ENCODE results near the gene SLC6A18. TPM values are rescaled to one million over a fixed set of nuclear protein-coding genes. Genes with fewer than 3 reads are reported as not detected.

Gene SLC6A18
- total and polyA plus RNA-seq, 2 of the 4 experiments (the other 2 are of a cell fraction): not detected

DNA sequence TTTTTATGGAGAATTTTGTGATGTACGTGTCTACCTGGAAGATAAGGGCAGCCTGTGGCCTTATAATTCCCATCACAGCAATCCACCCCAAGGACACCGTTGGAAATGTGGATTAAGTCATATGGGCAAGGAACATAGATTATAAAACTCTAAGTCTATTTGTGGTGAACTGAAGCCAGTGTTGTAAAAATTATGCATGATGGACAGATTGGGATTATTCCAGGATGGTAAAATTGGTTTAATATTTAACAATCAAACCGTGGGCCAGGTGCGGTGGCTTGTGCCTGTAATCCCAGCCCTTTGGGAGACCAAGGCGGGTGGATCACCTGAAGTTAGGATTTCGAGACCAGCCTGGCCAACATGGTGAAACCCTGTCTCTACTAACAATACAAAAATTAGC, 36.7 kb upstream of the SLC6A18 start:
- H4K8ac ChIP-seq (ENCODE audit: low read depth in 2 of 2, low read length in 2 of 2): no peak overlapping the region
- peaks cover 26% of the 10 kb centered on the region; the same call in 1 of the 2 replicates for H3K27me3 ChIP-seq (ENCODE audit: control insufficient read depth, insufficient read depth, low read length)
- H3K9me3 ChIP-seq (ENCODE audit: control insufficient read depth, insufficient read depth, low read length): no peaks in the 10 kb centered on the region
- CTCF ChIA-PET: no interaction called here
- H3K4me2 ChIP-seq (ENCODE audit: low read depth, low read length): no peak overlapping the region
- H3K4me3 ChIP-seq (ENCODE audit: insufficient read depth, low read depth, low read length): no peak overlapping the region
- H3K14ac ChIP-seq (replicated peaks; ENCODE audit: low read depth, low read length): no peak overlapping the region
- POLR2A ChIA-PET (ENCODE audit: unreplicated experiment): no interaction called here
- no peak overlapping the region for H2BK15ac ChIP-seq (ENCODE audit: low read depth, low read length)
- no peak overlapping the region for H3K56ac ChIP-seq (ENCODE audit: extremely low read depth, insufficient read depth, low read length)
- H2AK9ac ChIP-seq (replicated peaks; ENCODE audit: low read depth, low read length, poor library complexity): no peak overlapping the region
- H2AFZ ChIP-seq (replicated peaks; ENCODE audit: low read length, poor library complexity): no peak overlapping the region
- TF ChIP-seq MAFK (IDR thresholded peaks at IDR 0.05; ENCODE audit: low read depth, low read length): no peak
- TF ChIP-seq RAD21 (IDR thresholded peaks at IDR 0.05; ENCODE audit: low read length): no peak
- TF ChIP-seq BHLHE40 (IDR thresholded peaks at IDR 0.05; ENCODE audit: low read depth, low read length): no peak
- no peak for TF ChIP-seq SMC3 (IDR thresholded peaks at IDR 0.05; ENCODE audit: low read depth, low read length)
- TF ChIP-seq NFE2L2 (IDR thresholded peaks at IDR 0.05; ENCODE audit: low read depth, low read length): no peak
- TF ChIP-seq, protein P1, sequence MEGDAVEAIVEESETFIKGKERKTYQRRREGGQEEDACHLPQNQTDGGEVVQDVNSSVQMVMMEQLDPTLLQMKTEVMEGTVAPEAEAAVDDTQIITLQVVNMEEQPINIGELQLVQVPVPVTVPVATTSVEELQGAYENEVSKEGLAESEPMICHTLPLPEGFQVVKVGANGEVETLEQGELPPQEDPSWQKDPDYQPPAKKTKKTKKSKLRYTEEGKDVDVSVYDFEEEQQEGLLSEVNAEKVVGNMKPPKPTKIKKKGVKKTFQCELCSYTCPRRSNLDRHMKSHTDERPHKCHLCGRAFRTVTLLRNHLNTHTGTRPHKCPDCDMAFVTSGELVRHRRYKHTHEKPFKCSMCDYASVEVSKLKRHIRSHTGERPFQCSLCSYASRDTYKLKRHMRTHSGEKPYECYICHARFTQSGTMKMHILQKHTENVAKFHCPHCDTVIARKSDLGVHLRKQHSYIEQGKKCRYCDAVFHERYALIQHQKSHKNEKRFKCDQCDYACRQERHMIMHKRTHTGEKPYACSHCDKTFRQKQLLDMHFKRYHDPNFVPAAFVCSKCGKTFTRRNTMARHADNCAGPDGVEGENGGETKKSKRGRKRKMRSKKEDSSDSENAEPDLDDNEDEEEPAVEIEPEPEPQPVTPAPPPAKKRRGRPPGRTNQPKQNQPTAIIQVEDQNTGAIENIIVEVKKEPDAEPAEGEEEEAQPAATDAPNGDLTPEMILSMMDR (conservative IDR thresholded peaks at IDR 0.05; ENCODE audit: low read depth, low read length): no peak
- TF ChIP-seq CEBPB (IDR thresholded peaks at IDR 0.05; ENCODE audit: low read depth, low read length): no peak
- TF ChIP-seq MAZ (IDR thresholded peaks at IDR 0.05; ENCODE audit: borderline replicate concordance, low read depth, low read length): no peak
- no peak for TF ChIP-seq RCOR1 (IDR thresholded peaks at IDR 0.05; ENCODE audit: insufficient replicate concordance, low read length)
- no peak for TF ChIP-seq POLR2A (IDR thresholded peaks at IDR 0.05; ENCODE audit: low read depth, low read length)
- no peak for TF ChIP-seq MXI1 (IDR thresholded peaks at IDR 0.05; ENCODE audit: borderline replicate concordance, low read depth, low read length)
- TF ChIP-seq CHD1 (IDR thresholded peaks at IDR 0.05; ENCODE audit: low read depth, low read length): no peak
- no peak for TF ChIP-seq FOS (IDR thresholded peaks at IDR 0.05; ENCODE audit: low read depth, low read length)
- TF ChIP-seq, protein P2, sequence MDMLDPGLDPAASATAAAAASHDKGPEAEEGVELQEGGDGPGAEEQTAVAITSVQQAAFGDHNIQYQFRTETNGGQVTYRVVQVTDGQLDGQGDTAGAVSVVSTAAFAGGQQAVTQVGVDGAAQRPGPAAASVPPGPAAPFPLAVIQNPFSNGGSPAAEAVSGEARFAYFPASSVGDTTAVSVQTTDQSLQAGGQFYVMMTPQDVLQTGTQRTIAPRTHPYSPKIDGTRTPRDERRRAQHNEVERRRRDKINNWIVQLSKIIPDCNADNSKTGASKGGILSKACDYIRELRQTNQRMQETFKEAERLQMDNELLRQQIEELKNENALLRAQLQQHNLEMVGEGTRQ (IDR thresholded peaks at IDR 0.05; ENCODE audit: low read depth, low read length): no peak
- no peak for TF ChIP-seq RFX5 (IDR thresholded peaks at IDR 0.05; ENCODE audit: low read depth, low read length)
- TF ChIP-seq, protein P3, sequence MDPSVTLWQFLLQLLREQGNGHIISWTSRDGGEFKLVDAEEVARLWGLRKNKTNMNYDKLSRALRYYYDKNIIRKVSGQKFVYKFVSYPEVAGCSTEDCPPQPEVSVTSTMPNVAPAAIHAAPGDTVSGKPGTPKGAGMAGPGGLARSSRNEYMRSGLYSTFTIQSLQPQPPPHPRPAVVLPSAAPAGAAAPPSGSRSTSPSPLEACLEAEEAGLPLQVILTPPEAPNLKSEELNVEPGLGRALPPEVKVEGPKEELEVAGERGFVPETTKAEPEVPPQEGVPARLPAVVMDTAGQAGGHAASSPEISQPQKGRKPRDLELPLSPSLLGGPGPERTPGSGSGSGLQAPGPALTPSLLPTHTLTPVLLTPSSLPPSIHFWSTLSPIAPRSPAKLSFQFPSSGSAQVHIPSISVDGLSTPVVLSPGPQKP (IDR thresholded peaks at IDR 0.05; ENCODE audit: borderline replicate concordance, low read depth, low read length): no peak
- H2BK120ac ChIP-seq (ENCODE audit: low read depth, low read length): no peak overlapping the region
- no peak overlapping the region for H2BK5ac ChIP-seq (ENCODE audit: low read depth, low read length, poor library complexity, severe bottlenecking)
- H3K79me1 ChIP-seq (ENCODE audit: low read depth in 1 of 2, low read length in 2 of 2): no peaks in the 10 kb centered on the region
- H3K36me3 ChIP-seq (ENCODE audit: control insufficient read depth, insufficient read depth, low read length): no peaks in the 10 kb centered on the region
- H2BK20ac ChIP-seq (ENCODE audit: low read depth, low read length): no peak overlapping the region
- H4K5ac ChIP-seq (ENCODE audit: low read depth, low read length): no peak overlapping the region
- dilution Hi-C loops (cut with HindIII; ENCODE audit: low sequenced_read_pairs, unreplicated experiment) (no loop called here), in situ Hi-C loops (cut with MboI; ENCODE audit: low sequenced_read_pairs) (no loop called here), intact Hi-C loops (cut with micrococcal nuclease) (no loop called here)
- no peak overlapping the region for H3K9ac ChIP-seq (ENCODE audit: low read depth, low read length)
- H3K18ac ChIP-seq (ENCODE audit: low read depth, low read length): no peak overlapping the region
- H3K27ac ChIP-seq (ENCODE audit: insufficient read depth, low read length): no peak overlapping the region
- no CpG with 5 or more reads among the region's 6 CpGs for WGBS, 2 experiments (ENCODE audit: extremely low coverage in 2 of 2, insufficient read length in 1 of 2)
- no peaks in the 10 kb centered on the region for H3K4me1 ChIP-seq (ENCODE audit: control insufficient read depth, insufficient read depth, low read length)
- ATAC-seq (ENCODE audit: low read depth) (no peak), DNase-seq (no peak)
- no peaks in the 10 kb centered on the region for H3K9me1 ChIP-seq (ENCODE audit: insufficient read depth, low read length)
- H4K91ac ChIP-seq (ENCODE audit: insufficient read depth, low read depth, low read length): no peak overlapping the region
- H4K20me1 ChIP-seq (ENCODE audit: insufficient read depth, low read length): no peaks in the 10 kb centered on the region
- no TSS peak for BruUV-seq (replicated peaks)
- H3K23ac ChIP-seq (ENCODE audit: low read depth, low read length): no peak overlapping the region
- H2AK5ac ChIP-seq (ENCODE audit: low read depth, low read length): no peak overlapping the region
- no peak overlapping the region for H3K4ac ChIP-seq (ENCODE audit: low read depth, low read length)
